ENCODE data around the gene PKD2L1.
"Not testable (repeated sequence)": the region's sequence is repeated elsewhere in the genome, so short reads cannot be mapped to it uniquely, and the experiment has no call there.

DNA sequence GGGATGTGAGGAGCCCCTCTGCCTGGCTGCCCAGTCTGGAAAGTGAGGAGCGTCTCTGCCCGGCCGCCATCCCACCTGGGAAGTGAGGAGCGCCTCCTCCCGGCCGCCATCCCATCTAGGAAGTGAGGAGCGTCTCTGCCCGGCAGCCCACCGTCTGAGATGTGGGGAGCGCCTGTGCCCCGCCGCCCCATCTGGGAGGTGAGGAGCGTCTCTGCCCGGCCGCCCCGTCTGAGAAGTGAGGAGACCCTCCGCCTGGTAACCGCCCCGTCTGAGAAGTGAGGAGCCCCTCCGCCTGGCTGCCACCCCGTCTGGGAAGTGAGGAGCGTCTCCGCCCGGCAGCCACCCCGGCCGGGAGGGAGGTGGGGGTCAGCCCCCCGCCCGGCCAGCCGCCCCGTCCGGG is 53.1 kb downstream of the PKD2L1 start:
- TF ChIP-seq, protein P1, sequence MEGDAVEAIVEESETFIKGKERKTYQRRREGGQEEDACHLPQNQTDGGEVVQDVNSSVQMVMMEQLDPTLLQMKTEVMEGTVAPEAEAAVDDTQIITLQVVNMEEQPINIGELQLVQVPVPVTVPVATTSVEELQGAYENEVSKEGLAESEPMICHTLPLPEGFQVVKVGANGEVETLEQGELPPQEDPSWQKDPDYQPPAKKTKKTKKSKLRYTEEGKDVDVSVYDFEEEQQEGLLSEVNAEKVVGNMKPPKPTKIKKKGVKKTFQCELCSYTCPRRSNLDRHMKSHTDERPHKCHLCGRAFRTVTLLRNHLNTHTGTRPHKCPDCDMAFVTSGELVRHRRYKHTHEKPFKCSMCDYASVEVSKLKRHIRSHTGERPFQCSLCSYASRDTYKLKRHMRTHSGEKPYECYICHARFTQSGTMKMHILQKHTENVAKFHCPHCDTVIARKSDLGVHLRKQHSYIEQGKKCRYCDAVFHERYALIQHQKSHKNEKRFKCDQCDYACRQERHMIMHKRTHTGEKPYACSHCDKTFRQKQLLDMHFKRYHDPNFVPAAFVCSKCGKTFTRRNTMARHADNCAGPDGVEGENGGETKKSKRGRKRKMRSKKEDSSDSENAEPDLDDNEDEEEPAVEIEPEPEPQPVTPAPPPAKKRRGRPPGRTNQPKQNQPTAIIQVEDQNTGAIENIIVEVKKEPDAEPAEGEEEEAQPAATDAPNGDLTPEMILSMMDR (IDR thresholded peaks at IDR 0.05), result not testable (repeated sequence)
- TF ChIP-seq POLR2A (IDR thresholded peaks at IDR 0.05), result not testable (repeated sequence)

Data from thyroid gland (tissue), 4 donors.